GM18502 (cell line): ENCODE results near the gene DCDC1.

Source experiments
- ATAC-seq: cut with Tn5 transposase; IDR thresholded peaks from one replicate; pipeline ENCODE4 v1.9.1; 2021; ENCODE audit warnings: mild to moderate bottlenecking; ENCODE audit not compliant: unreplicated experiment, poor library complexity

Gene DCDC1

GRCh38 chr11:30814737-30815136 lies 554.8 kb downstream of the DCDC1 start:
- no peak for ATAC-seq
